ENCODE measurements around the gene ATG5. TPM values are rescaled to one million over a fixed set of nuclear protein-coding genes. Genes with fewer than 3 reads are reported as not detected.

The ATG5 gene
- total and polyA plus RNA-seq, 2 donors from 2014 or later = 26.5 to 31.6 TPM

DNA sequence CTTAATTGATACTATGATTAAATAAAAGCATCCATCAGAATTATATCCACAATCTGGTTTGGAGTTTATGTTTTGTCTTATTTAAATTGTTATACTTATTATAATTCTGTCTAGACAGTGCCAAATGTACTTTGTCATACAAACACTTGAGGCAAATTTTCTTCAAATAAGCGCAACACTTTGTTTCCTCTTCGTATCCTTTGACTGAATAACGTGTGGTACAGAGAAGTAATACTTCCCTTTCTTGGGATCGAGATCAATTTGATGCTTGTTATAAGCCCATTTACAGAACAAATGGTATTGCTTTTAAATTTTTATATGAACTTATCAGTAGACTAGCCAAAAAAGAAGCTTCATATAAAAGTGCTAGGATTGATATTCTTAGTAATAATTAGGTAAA is 111.0 kb downstream of the ATG5 start:
- Histone ChIP-seq H3K4me3 (ENCODE audit: low read length in 3 of 3) (no peak overlapping the region), H3K27me3 (ENCODE audit: control insufficient read depth, insufficient read depth, low read length) (no peaks in the 10 kb centered on the region), H3K4me1 (ENCODE audit: control insufficient read depth in 2 of 3, insufficient read depth in 2 of 3, low read depth in 1 of 3, low read length in 3 of 3) (no peaks in the 10 kb centered on the region), H3K36me3 (ENCODE audit: control insufficient read depth in 2 of 3, insufficient read depth in 3 of 3, low read length in 3 of 3) (no peaks in the 10 kb centered on the region), H3K9ac (ENCODE audit: low read length in 3 of 3) (no peak overlapping the region), H3K9me3 (ENCODE audit: control insufficient read depth in 2 of 3, insufficient read depth in 1 of 3, low read length in 3 of 3) (no peaks in the 10 kb centered on the region), H3K27ac (ENCODE audit: low read depth in 2 of 2, low read length in 2 of 2) (no peak overlapping the region)
- DNase-seq (no peak), FAIRE-seq (no peak)
- TF ChIP-seq, protein P1, sequence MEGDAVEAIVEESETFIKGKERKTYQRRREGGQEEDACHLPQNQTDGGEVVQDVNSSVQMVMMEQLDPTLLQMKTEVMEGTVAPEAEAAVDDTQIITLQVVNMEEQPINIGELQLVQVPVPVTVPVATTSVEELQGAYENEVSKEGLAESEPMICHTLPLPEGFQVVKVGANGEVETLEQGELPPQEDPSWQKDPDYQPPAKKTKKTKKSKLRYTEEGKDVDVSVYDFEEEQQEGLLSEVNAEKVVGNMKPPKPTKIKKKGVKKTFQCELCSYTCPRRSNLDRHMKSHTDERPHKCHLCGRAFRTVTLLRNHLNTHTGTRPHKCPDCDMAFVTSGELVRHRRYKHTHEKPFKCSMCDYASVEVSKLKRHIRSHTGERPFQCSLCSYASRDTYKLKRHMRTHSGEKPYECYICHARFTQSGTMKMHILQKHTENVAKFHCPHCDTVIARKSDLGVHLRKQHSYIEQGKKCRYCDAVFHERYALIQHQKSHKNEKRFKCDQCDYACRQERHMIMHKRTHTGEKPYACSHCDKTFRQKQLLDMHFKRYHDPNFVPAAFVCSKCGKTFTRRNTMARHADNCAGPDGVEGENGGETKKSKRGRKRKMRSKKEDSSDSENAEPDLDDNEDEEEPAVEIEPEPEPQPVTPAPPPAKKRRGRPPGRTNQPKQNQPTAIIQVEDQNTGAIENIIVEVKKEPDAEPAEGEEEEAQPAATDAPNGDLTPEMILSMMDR (IDR thresholded peaks at IDR 0.05; ENCODE audit: borderline replicate concordance, extremely low read depth, insufficient read depth) = no peak
- intact Hi-C loops (cut with DNase I) = no loop called here

DNA sequence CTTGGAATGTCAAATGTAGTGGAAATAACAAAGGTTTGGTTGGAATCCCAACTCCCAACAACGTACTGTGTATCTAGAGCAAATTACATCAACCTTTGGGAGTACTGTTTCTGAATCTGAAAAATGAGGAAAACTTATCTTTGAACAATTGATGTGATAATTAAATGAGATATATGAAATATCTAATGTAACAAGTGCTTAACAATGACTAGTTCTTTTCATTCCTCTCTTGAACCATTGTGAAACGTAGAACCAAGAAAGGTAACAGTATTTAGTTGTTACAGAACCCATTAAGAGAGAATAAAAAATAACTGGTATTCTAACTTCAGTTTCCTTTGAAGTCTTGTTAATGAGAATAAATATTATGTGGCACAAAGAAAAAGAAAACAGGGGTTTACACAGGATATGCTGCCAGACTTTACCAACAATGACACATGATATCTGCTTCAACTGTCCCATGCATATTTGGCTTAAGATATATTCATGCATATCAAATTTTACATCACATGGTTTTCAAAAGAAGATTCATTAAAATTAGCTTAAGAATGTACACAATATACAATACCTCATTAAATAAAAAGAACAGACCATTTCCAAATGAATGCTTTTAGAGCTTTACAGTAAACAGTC is 111.8 kb downstream of the ATG5 start:
- H3K36me3 ChIP-seq (ENCODE audit: control insufficient read depth in 2 of 3, insufficient read depth in 3 of 3, low read length in 3 of 3) = no peaks in the 10 kb centered on the region
- no peak for FAIRE-seq
- DNase-seq = no peak
- H3K27me3 ChIP-seq (ENCODE audit: control insufficient read depth, insufficient read depth, low read length) = no peaks in the 10 kb centered on the region
- TF ChIP-seq, protein P1 (IDR thresholded peaks at IDR 0.05; ENCODE audit: borderline replicate concordance, extremely low read depth, insufficient read depth) = no peak
- intact Hi-C loops (cut with DNase I) = no loop called here
- no peak overlapping the region for H3K9ac ChIP-seq (ENCODE audit: low read length in 3 of 3)
- H3K4me3 ChIP-seq (ENCODE audit: low read length in 3 of 3) = no peak overlapping the region
- H3K27ac ChIP-seq (ENCODE audit: low read depth in 2 of 2, low read length in 2 of 2) = no peak overlapping the region
- no peaks in the 10 kb centered on the region for H3K4me1 ChIP-seq (ENCODE audit: control insufficient read depth in 2 of 3, insufficient read depth in 2 of 3, low read depth in 1 of 3, low read length in 3 of 3)
- H3K9me3 ChIP-seq (ENCODE audit: control insufficient read depth in 2 of 3, insufficient read depth in 1 of 3, low read length in 3 of 3) = no peaks in the 10 kb centered on the region

DNA sequence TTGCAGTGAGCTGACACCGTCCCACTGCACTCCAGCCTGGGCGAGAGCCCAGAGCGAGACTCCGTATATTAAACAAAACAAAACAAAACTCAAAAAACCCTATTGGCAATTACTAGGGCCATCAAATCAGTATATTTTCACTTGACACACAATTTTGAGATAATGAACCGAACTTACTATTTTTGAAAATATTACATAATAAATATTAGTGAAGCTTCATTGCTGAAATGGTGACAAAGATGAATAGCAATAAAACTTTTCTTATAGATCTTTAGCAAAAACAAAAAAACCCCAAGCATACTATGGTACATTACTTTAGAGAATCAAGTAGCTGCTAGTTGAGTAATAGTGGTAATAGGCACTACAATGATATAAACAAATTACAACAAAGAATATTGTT is 113.0 kb downstream of the ATG5 start:
- Histone ChIP-seq H3K4me3 (ENCODE audit: low read length in 3 of 3) (no peak overlapping the region), H3K9me3 (ENCODE audit: control insufficient read depth in 2 of 3, insufficient read depth in 1 of 3, low read length in 3 of 3) (no peaks in the 10 kb centered on the region), H3K27me3 (ENCODE audit: control insufficient read depth, insufficient read depth, low read length) (no peaks in the 10 kb centered on the region), H3K27ac (ENCODE audit: low read depth in 2 of 2, low read length in 2 of 2) (no peak overlapping the region), H3K4me1 (ENCODE audit: control insufficient read depth in 2 of 3, insufficient read depth in 2 of 3, low read depth in 1 of 3, low read length in 3 of 3) (no peaks in the 10 kb centered on the region), H3K36me3 (ENCODE audit: control insufficient read depth in 2 of 3, insufficient read depth in 3 of 3, low read length in 3 of 3) (no peaks in the 10 kb centered on the region), H3K9ac (ENCODE audit: low read length in 3 of 3) (no peak overlapping the region)
- no peak for DNase-seq
- FAIRE-seq = no peak
- intact Hi-C loops (cut with DNase I) = no loop called here
- TF ChIP-seq, protein P1 (IDR thresholded peaks at IDR 0.05; ENCODE audit: borderline replicate concordance, extremely low read depth, insufficient read depth) = no peak

DNA sequence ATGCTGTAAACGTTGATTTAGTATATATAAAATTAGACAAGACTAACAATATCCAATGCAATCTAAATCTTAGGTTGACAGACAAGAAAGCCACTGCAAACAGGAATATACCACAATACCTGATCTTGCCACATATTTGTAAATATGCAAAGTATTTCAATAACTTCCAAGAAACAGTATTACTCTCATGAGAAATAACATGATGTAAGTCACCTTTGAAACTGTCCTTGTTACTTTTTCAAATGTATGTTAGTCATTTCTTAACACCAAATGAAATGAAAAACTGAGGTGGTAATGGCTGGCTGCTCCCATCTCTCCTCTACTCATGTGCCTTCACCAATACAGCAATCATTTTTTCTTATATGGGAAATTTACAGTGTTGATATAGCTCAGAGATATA is 118.7 kb downstream of the ATG5 start:
- Histone ChIP-seq H3K36me3 (ENCODE audit: control insufficient read depth in 2 of 3, insufficient read depth in 3 of 3, low read length in 3 of 3) (no peaks in the 10 kb centered on the region), H3K9ac (ENCODE audit: low read length in 3 of 3) (no peak overlapping the region), H3K4me3 (ENCODE audit: low read length in 3 of 3) (no peak overlapping the region), H3K4me1 (ENCODE audit: control insufficient read depth in 2 of 3, insufficient read depth in 2 of 3, low read depth in 1 of 3, low read length in 3 of 3) (no peaks in the 10 kb centered on the region), H3K9me3 (ENCODE audit: control insufficient read depth in 2 of 3, insufficient read depth in 1 of 3, low read length in 3 of 3) (no peaks in the 10 kb centered on the region), H3K27ac (ENCODE audit: low read depth in 2 of 2, low read length in 2 of 2) (no peak overlapping the region), H3K27me3 (ENCODE audit: control insufficient read depth, insufficient read depth, low read length) (no peaks in the 10 kb centered on the region)
- DNase-seq = no peak
- intact Hi-C loops (cut with DNase I) = no loop called here
- TF ChIP-seq, protein P1 (IDR thresholded peaks at IDR 0.05; ENCODE audit: borderline replicate concordance, extremely low read depth, insufficient read depth) = no peak
- no peak for FAIRE-seq

Data from kidney (tissue), 14 donors.